ENCODE measurements around the gene SMIM15. TPM values are rescaled to one million over a fixed set of nuclear protein-coding genes. Genes with fewer than 3 reads are reported as not detected.

SMIM15 gene
- total RNA-seq, 1 donor, result 43.9 TPM

DNA sequence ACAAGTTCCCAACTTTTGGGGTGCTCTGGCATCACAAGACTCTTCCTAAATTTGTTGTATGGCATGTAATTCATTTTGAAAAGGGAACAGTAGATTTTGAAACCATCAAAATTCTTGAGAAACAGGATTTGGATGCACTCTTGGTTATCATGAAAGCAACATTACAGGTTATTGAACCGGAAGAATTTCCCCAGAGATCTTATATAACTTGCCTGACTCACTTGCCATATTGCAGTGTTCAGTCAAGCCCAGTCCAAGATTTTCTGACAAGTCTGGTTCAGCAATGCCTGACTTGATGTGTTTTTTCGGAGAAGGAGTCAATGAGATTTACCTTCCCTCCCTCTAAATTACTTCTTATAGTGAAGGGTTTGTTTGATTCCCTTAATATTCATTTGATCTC lies 32.0 kb downstream of the SMIM15 start:
- TF ChIP-seq, protein P1, sequence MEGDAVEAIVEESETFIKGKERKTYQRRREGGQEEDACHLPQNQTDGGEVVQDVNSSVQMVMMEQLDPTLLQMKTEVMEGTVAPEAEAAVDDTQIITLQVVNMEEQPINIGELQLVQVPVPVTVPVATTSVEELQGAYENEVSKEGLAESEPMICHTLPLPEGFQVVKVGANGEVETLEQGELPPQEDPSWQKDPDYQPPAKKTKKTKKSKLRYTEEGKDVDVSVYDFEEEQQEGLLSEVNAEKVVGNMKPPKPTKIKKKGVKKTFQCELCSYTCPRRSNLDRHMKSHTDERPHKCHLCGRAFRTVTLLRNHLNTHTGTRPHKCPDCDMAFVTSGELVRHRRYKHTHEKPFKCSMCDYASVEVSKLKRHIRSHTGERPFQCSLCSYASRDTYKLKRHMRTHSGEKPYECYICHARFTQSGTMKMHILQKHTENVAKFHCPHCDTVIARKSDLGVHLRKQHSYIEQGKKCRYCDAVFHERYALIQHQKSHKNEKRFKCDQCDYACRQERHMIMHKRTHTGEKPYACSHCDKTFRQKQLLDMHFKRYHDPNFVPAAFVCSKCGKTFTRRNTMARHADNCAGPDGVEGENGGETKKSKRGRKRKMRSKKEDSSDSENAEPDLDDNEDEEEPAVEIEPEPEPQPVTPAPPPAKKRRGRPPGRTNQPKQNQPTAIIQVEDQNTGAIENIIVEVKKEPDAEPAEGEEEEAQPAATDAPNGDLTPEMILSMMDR (IDR thresholded peaks at IDR 0.05; ENCODE audit: insufficient read depth, low read length), result no peak
- H3K4me3 ChIP-seq (ENCODE audit: low read depth, low read length), result no peak overlapping the region
- no peak for DNase-seq (ENCODE audit: low read depth)

DNA sequence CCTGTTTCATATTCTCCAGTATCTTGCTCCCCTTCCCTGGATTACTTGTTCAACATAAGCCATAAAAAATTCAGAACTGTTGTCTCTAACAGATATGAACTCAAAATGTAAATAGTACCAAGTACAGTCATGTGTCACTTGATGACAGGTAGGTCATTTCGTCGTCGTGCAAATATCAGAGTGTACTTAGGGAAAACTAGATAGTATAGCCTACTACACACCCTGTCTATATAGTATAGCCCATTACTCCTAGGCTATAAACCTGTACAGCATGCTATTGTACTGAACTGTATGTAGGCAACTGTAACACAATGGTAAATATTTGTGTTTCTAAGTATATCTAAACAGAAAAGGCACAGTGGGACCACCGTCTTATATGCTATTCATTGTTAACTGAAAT lies 39.1 kb downstream of the SMIM15 start:
- TF ChIP-seq, protein P1 (IDR thresholded peaks at IDR 0.05; ENCODE audit: insufficient read depth, low read length), result no peak
- no peak for DNase-seq (ENCODE audit: low read depth)
- no peak overlapping the region for H3K4me3 ChIP-seq (ENCODE audit: low read depth, low read length)

DNA sequence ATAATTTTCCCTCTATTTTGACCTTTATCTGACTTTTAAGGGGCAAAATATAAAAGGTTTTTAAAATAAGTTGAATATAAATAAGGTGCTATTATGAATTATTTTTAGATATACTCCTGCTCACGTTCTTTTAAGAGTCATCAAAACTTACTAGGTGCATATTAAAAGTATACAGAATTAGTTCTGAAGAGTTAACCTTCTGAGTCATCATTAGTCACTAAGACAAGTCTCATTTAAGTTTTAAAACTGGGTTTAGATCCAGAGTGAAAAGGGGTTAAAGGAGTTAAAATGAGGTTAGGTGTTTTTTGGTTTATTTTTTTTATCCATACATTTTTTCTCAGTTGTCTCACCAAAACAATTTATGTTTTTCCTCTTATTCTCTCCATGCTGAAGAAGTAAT lies 41.7 kb downstream of the SMIM15 start:
- TF ChIP-seq, protein P1 (IDR thresholded peaks at IDR 0.05; ENCODE audit: insufficient read depth, low read length), result no peak
- no peak overlapping the region for H3K4me3 ChIP-seq (ENCODE audit: low read depth, low read length)
- DNase-seq (ENCODE audit: low read depth), result no peak

DNA sequence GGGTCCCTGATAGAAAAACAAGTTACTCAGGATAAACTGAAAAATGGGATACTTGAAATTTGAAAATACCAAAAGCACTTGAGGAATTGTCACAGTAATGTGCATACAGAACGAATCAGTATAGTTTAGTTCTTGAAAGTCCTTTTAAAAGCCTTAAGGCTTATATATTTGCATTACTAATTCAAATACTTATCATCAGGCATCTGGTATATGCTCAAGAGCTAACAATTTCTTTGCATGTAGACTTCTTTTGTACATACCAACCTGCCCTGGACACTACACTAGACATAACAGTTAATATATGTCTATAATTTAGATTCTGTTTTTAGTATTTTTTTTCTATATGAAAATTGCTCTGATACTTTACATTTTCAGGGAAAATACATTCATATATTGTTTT lies 43.2 kb downstream of the SMIM15 start:
- no peak for DNase-seq (ENCODE audit: low read depth)
- no peak overlapping the region for H3K4me3 ChIP-seq (ENCODE audit: low read depth, low read length)
- TF ChIP-seq, protein P1 (IDR thresholded peaks at IDR 0.05; ENCODE audit: insufficient read depth, low read length), result no peak

DNA sequence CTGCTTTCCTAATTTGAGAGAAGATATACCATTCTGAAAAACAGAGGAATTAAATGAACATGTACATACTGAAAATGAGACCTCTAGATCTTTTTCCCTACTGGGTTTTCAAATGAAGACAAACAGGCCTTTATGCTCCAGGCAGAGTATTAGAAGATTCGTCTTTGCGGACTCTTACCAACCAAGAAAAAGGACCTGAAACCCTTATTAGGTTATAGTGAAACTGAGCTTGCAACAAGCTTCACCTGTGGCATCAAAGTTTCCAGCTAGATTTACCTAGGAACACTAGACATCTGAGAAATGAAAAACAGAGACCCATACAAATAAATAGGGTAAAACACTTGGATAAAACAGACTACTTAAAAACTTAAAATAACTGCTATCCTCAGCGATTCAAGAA lies 46.3 kb downstream of the SMIM15 start:
- DNase-seq (ENCODE audit: low read depth), result no peak
- TF ChIP-seq, protein P1 (IDR thresholded peaks at IDR 0.05; ENCODE audit: insufficient read depth, low read length), result no peak
- no peak overlapping the region for H3K4me3 ChIP-seq (ENCODE audit: low read depth, low read length)

DNA sequence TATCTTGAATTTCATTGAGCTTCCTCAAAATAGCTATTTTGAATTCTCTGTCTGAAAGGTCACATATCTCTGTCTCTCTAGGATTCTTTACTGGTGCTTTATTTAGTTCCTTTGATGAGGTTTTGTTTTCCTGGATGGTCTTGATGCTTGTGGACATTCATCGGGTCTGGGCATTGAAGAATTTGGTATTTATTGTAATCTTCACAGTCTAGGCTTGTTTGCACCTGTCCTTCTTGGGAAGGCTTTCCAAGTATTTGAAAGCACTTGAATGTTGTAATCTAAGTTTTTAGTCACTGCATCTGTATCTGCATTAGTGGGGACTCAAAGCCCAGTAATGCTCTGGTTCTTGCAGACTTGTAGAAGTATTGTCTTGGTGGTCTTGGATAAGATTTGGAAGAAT lies 47.8 kb downstream of the SMIM15 start:
- H3K4me3 ChIP-seq (ENCODE audit: low read depth, low read length), result no peak overlapping the region
- no peak for DNase-seq (ENCODE audit: low read depth)
- TF ChIP-seq, protein P1 (IDR thresholded peaks at IDR 0.05; ENCODE audit: insufficient read depth, low read length), result no peak

Other genes starting within 250 kb of the SMIM15 start
- gene ERCC8, start 217.4 kb downstream of the SMIM15 start, total RNA-seq (ENCODE audit: low replicate concordance), result 4.8 and 25.5 TPM in 2 replicates
- gene NDUFAF2, start 217.3 kb downstream of the SMIM15 start, total RNA-seq (ENCODE audit: low replicate concordance), result 24.2 and 50.8 TPM in 2 replicates
- gene ZSWIM6, start 169.8 kb upstream of the SMIM15 start, total RNA-seq (ENCODE audit: low replicate concordance), result 3.1 and 6.9 TPM in 2 replicates